HL-60/S4 treated with phorbol 12-myristate 13-acetate at 8.2 ng/mL for 4 days and 3 days (cell line): ENCODE results near the gene DNAJC4.

ENCODE experiments used
- in situ Hi-C: fragments of 300-500 bp; cut with MboI; formaldehyde crosslinking; loops from 2 replicates; pipeline ENCODE4 v1.15.0; 2022; ENCODE audit warnings: low sequenced_read_pairs

The DNAJC4 gene

GRCh38 chr11:64241491-64242374, 11.4 kb downstream of the DNAJC4 start:
- in situ Hi-C loops, result loop anchor here (25.0 kb wide), 1 partner anchor 96 kb away; the partner anchor contains the start of gene CCDC88B

GRCh38 chr11:64243236-64243854, 13.0 kb downstream of the DNAJC4 start:
- in situ Hi-C loops, result loop anchor here (25.0 kb wide), 1 partner anchor 94 kb away; the partner anchor contains the start of gene CCDC88B

- in situ Hi-C loops, result loop anchor here (25.0 kb wide), 1 partner anchor 93 kb away; the partner anchor contains the start of gene CCDC88B
Observed at GRCh38 chr11:64244107-64244506, 13.8 kb downstream of the DNAJC4 start.

GRCh38 chr11:64244966-64245365, 14.6 kb downstream of the DNAJC4 start:
- in situ Hi-C loops, result loop anchor here (25.0 kb wide), 1 partner anchor 92 kb away; the partner anchor contains the start of gene CCDC88B

GRCh38 chr11:64245401-64245796, 15.1 kb downstream of the DNAJC4 start:
- in situ Hi-C loops, result loop anchor here (25.0 kb wide), 1 partner anchor 92 kb away; the partner anchor contains the start of gene CCDC88B

- in situ Hi-C loops, result loop anchor here (25.0 kb wide), 1 partner anchor 91 kb away; the partner anchor contains the start of gene CCDC88B
Observed at GRCh38 chr11:64245797-64246620, 15.7 kb downstream of the DNAJC4 start.

GRCh38 chr11:64246621-64246870, 16.2 kb downstream of the DNAJC4 start:
- in situ Hi-C loops, result loop anchor here (25.0 kb wide), 1 partner anchor 91 kb away; the partner anchor contains the start of gene CCDC88B

- in situ Hi-C loops, result loop anchor here (25.0 kb wide), 1 partner anchor 90 kb away; the partner anchor contains the start of gene CCDC88B
Observed at GRCh38 chr11:64246871-64247728, 16.8 kb downstream of the DNAJC4 start, which contains the start of gene PPP1R14B. TSS of gene PPP1R14B (minus strand) at chr11:64246943. CDS start at chr11:64246673, 270 bp downstream.

- in situ Hi-C loops, result loop anchor here (25.0 kb wide), 1 partner anchor 89 kb away; the partner anchor contains the start of gene CCDC88B
Observed at GRCh38 chr11:64247729-64248531, 17.6 kb downstream of the DNAJC4 start.

GRCh38 chr11:64248578-64248977, 18.2 kb downstream of the DNAJC4 start:
- in situ Hi-C loops, result loop anchor here (25.0 kb wide), 1 partner anchor 89 kb away; the partner anchor contains the start of gene CCDC88B

GRCh38 chr11:64249038-64249437, 18.7 kb downstream of the DNAJC4 start:
- in situ Hi-C loops, result loop anchor here (25.0 kb wide), 1 partner anchor 88 kb away; the partner anchor contains the start of gene CCDC88B

GRCh38 chr11:64249563-64250414, 19.4 kb downstream of the DNAJC4 start:
- in situ Hi-C loops, result loop anchor here (25.0 kb wide), 1 partner anchor 88 kb away; the partner anchor contains the start of gene CCDC88B

- in situ Hi-C loops, result no loop called here
Observed at GRCh38 chr11:64250415-64251015, 20.2 kb downstream of the DNAJC4 start.

- in situ Hi-C loops, result no loop called here
Observed at GRCh38 chr11:64251016-64251752, 20.8 kb downstream of the DNAJC4 start, which contains the start of gene PLCB3. TSS of gene PLCB3 (plus strand) at chr11:64251530. CDS start at chr11:64251650, 120 bp downstream.

GRCh38 chr11:64251753-64252002, 21.3 kb downstream of the DNAJC4 start:
- in situ Hi-C loops, result no loop called here

- in situ Hi-C loops, result no loop called here
Observed at GRCh38 chr11:64252003-64252872, 21.9 kb downstream of the DNAJC4 start.
